ENCODE results near the gene CYP26B1. TPM values are rescaled to one million over a fixed set of nuclear protein-coding genes. Genes with fewer than 3 reads are reported as not detected.

CYP26B1 gene, protein sequence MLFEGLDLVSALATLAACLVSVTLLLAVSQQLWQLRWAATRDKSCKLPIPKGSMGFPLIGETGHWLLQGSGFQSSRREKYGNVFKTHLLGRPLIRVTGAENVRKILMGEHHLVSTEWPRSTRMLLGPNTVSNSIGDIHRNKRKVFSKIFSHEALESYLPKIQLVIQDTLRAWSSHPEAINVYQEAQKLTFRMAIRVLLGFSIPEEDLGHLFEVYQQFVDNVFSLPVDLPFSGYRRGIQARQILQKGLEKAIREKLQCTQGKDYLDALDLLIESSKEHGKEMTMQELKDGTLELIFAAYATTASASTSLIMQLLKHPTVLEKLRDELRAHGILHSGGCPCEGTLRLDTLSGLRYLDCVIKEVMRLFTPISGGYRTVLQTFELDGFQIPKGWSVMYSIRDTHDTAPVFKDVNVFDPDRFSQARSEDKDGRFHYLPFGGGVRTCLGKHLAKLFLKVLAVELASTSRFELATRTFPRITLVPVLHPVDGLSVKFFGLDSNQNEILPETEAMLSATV
- 1.5 TPM for total RNA-seq
- long read RNA-seq, partial matches to known transcripts = 0 of 1 reads
- long read RNA-seq, other reads (novel, unspliced or antisense) = 1 of 1 reads

DNA sequence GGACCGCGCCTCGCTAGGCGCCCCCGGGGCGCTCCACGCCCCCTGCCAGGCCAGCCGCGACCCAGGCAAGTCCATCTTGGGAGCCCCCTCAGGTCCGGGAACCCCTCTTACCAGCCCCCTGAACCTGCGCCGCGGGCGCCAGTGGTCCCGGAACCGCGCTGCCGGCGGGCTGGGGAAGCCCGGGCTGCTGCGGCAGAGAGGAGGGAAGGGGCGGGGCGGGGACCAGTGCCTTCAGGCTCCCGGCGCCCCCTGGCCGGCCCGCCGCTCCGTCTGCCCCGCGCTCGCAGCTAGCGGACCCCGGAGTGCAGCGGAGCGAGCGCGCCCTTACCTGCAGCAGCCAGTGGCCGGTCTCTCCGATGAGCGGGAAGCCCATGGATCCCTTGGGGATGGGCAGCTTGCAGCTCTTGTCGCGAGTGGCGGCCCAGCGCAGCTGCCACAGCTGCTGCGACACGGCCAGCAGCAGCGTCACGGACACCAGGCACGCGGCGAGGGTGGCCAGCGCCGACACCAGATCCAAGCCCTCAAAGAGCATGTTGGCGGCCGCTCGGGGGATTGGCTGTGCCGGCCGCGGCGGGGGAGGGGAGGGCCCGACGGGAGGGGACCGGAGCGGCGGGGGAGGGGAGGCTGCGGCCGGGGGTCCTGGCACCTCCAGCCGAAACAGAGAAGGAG lies at the start of gene CYP26B1:
Gene CYP26B1, minus strand, starts transcription at position 560 of the 669 bp plus-strand sequence. Its CDS starts 28 bp downstream, at position 532.
- H3K4me1 ChIP-seq = peaks cover 78% of the 10 kb centered on the region
- DNase-seq = peak; percentile 29
- peak within 1 kb of the TSS; percentile 70 for H3K4me3 ChIP-seq
- H3K36me3 ChIP-seq = no peaks in the 10 kb centered on the region
- intact Hi-C loops (cut with micrococcal nuclease) = loop anchor here (10.0 kb wide), 1 partner anchor 603 kb away; no protein-coding TSS in a partner anchor
- TF ChIP-seq, protein P1, sequence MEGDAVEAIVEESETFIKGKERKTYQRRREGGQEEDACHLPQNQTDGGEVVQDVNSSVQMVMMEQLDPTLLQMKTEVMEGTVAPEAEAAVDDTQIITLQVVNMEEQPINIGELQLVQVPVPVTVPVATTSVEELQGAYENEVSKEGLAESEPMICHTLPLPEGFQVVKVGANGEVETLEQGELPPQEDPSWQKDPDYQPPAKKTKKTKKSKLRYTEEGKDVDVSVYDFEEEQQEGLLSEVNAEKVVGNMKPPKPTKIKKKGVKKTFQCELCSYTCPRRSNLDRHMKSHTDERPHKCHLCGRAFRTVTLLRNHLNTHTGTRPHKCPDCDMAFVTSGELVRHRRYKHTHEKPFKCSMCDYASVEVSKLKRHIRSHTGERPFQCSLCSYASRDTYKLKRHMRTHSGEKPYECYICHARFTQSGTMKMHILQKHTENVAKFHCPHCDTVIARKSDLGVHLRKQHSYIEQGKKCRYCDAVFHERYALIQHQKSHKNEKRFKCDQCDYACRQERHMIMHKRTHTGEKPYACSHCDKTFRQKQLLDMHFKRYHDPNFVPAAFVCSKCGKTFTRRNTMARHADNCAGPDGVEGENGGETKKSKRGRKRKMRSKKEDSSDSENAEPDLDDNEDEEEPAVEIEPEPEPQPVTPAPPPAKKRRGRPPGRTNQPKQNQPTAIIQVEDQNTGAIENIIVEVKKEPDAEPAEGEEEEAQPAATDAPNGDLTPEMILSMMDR (IDR thresholded peaks at IDR 0.05; ENCODE audit: borderline replicate concordance) = no peak
- no peaks in the 10 kb centered on the region for H3K9me3 ChIP-seq (replicated peaks)
- H3K27me3 ChIP-seq (ENCODE audit: low read depth) = peaks cover 75% of the 10 kb centered on the region
- H3K27ac ChIP-seq (replicated peaks) = no peak within 1 kb of the TSS

DNA sequence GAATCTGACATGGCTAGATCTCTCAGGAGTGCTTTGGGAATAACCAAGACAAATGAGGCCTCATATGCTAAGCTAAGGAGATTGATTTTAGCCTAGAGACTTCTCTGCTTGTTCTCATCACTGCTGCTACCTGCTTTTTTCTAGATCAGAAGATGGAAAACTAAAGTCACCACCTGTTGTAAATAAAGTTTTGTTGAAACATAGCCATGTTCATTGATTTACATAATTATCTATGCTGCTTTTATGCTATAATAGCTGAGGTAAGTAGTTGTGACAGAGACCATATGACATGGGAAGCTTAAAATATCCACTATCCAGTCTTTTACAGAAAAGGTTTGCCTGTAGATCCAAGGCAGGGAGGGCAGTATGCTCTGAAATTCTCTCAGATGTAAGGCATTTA lies 46.1 kb upstream of the CYP26B1 start:
- TF ChIP-seq, protein P1 (IDR thresholded peaks at IDR 0.05; ENCODE audit: borderline replicate concordance) = no peak
- Histone ChIP-seq H3K36me3 (no peaks in the 10 kb centered on the region), H3K4me1 (no peaks in the 10 kb centered on the region), H3K4me3 (no peak overlapping the region), H3K27ac (replicated peaks) (no peak overlapping the region), H3K9me3 (replicated peaks) (no peaks in the 10 kb centered on the region), H3K27me3 (ENCODE audit: low read depth) (no peaks in the 10 kb centered on the region)
- DNase-seq = no peak
- intact Hi-C loops (cut with micrococcal nuclease) = no loop called here

DNA sequence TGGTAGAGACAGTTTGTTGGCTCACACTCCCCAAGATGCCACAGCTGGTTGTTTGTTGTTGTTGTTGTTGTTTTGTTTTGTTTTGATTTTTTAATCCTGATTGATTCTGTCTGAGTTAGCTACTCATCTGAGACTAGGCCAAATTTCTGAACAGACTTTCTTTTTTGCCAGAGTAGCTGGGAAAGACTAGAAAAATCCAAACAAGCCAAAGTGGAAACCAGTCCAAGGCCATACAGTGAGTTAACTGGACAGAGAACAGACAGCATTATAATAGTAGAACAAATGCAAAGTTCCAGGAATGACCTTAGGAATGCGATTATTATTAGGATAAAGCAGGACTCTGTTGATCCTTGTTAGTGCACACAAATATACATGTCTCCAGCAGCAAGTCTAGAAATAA lies 43.8 kb upstream of the CYP26B1 start:
- Histone ChIP-seq H3K27ac (replicated peaks) (no peak overlapping the region), H3K9me3 (replicated peaks) (no peaks in the 10 kb centered on the region), H3K4me1 (peaks cover 2% of the 10 kb centered on the region), H3K36me3 (no peaks in the 10 kb centered on the region), H3K27me3 (ENCODE audit: low read depth) (no peaks in the 10 kb centered on the region), H3K4me3 (no peak overlapping the region)
- DNase-seq = no peak
- TF ChIP-seq, protein P1 (IDR thresholded peaks at IDR 0.05; ENCODE audit: borderline replicate concordance) = no peak
- intact Hi-C loops (cut with micrococcal nuclease) = no loop called here

DNA sequence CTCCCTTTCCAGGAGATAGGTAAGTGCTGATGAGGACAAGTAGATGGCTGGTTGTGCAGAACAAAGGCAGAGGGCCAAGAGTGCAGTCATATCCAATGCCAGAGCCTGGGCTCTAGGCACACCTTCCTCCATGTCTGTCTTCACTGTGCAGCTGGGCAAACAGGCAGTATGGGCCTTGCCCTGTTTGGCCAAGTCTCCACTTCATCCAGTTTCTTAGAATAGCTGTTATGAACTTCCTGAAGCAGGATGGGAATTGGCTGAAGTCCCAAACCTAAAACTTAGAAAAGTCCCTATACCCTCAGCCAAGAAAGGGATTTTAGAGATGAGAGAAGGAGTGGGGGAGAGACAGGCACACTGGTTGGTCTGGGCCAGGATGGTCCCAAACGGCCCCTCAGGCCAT lies 37.5 kb upstream of the CYP26B1 start:
- Histone ChIP-seq H3K4me3 (no peak overlapping the region), H3K4me1 (peaks cover 30% of the 10 kb centered on the region), H3K27me3 (ENCODE audit: low read depth) (no peaks in the 10 kb centered on the region), H3K9me3 (replicated peaks) (no peaks in the 10 kb centered on the region), H3K27ac (replicated peaks) (no peak overlapping the region), H3K36me3 (no peaks in the 10 kb centered on the region)
- intact Hi-C loops (cut with micrococcal nuclease) = no loop called here
- TF ChIP-seq, protein P1 (IDR thresholded peaks at IDR 0.05; ENCODE audit: borderline replicate concordance) = no peak
- no peak for DNase-seq

DNA sequence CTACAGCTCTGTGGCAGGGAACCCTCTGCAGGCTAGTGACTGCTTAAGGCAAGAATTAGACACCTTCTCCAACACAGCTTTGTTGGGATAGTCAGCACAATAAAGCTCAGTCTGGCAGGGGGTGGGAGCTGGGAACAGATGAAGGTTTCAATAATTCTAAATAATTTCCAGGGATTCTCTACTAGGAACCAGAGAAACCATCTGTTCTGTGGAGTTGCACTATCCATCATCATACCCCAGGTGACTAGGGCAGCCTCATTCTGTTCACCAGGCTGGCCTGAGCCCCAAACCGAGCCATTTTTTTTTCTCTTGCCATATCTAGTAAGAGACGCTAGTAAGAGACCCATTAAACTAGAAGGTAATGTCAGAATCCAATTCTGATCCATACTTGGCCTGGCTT lies 35.8 kb upstream of the CYP26B1 start:
- Histone ChIP-seq H3K4me1 (peaks cover 30% of the 10 kb centered on the region), H3K4me3 (no peak overlapping the region), H3K36me3 (peaks cover 14% of the 10 kb centered on the region), H3K27ac (replicated peaks) (no peak overlapping the region), H3K9me3 (replicated peaks) (no peaks in the 10 kb centered on the region), H3K27me3 (ENCODE audit: low read depth) (no peaks in the 10 kb centered on the region)
- DNase-seq = no peak
- TF ChIP-seq, protein P1 (IDR thresholded peaks at IDR 0.05; ENCODE audit: borderline replicate concordance) = no peak
- intact Hi-C loops (cut with micrococcal nuclease) = no loop called here
